ENCODE data around the gene CACNA1E. TPM values are rescaled to one million over a fixed set of nuclear protein-coding genes. Genes with fewer than 3 reads are reported as not detected.
"Not testable (repeated sequence)": the region's sequence is repeated elsewhere in the genome, so short reads cannot be mapped to it uniquely, and the experiment has no call there.

Gene CACNA1E
- polyA plus RNA-seq, 3 donors: 0.01 to 0.10 TPM; not detected in 1

DNA sequence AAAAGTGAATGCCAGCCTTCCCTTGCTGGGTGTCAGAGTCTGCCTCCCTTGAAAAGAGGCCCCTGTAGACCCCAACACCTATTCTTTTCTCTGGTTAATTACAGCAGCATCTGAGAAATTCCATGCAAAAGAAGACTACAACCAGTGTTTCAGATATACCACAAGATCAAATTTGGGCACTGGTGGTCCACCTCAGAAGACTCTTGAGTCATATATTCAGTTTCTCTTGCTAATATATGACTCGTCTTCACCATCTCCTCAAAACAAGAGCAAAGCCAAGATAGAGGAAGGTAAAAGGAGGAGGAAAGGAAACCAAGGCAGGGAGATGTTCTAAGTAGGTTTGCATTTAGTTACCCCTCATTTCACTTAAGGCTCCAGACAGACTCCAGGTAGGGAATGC, 318.3 kb downstream of the CACNA1E start:
- 33 to 59% (median 38%) methylated on average over 1 of the region's 1 CpG for WGBS, 3 donors
- no peak overlapping the region for H3K27ac ChIP-seq (ENCODE audit: low read depth, low read length)

DNA sequence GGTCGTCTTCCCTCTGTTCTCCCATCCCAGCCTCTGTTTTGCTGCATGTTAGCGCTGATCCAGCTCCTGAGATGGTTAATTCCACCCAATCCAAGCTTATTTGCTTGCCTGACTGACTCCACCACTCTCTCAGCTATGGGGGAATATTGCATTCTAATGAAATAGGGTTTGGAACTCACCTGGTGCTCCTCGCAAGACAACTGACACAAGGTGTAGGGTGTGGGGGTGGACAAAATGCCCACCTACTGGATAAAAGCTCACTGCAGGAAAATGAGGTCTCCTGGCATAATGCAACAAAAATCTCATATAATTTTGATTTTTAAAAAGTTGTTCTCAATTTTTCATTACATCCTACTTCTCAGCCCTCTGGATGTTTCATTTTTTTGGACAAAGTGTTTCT, 319.1 kb downstream of the CACNA1E start:
- H3K27ac ChIP-seq (ENCODE audit: low read depth, low read length): no peak overlapping the region
- WGBS, 3 donors: 78 to 90% (median 81%) methylated on average over 3 of the region's 3 CpGs

DNA sequence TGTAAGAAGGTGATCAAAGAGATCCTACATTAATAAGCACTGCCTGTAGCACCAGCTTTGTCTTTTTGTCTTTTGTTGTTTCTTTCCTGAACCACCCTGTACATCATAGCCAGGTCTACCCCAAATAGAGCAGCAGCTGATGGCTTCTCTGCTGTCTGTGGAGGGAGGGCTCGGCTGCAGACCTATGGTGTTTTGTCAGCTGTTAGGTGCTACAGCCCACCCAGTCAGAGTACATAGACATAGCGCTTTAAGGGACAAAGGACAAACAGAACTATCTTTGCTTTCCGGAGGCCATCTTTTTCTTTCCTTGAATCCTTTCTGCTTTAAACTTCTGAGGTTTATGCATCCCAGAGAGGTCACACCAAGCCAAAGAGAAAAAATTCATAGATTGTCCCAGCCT, 320.1 kb downstream of the CACNA1E start:
- H3K27ac ChIP-seq (ENCODE audit: low read depth, low read length): no peak overlapping the region
- WGBS, 3 donors: 54 to 84% (median 75%) methylated on average over 3 of the region's 3 CpGs

DNA sequence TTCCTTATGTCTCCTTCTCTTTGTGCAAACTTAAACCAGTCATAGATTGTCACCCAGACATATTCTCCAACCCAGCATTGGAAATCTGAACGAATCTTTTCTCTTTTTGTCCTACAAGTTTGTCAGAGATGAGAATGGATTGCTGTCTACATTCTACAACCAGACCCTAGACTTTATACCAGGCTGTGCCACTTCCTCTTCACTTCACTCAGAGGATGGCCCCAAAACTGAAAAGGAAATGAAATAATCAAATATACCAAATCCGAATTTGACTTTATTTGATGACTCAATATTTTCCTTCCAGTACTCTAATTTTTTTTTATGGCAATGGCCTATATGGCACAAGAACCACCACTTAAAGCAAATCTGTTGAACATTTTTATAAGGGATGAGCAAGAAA, 321.7 kb downstream of the CACNA1E start:
- H3K27ac ChIP-seq (ENCODE audit: low read depth, low read length): no peak overlapping the region
- 55 to 68% (median 66%) methylated on average over 2 of the region's 2 CpGs for WGBS, 3 donors

DNA sequence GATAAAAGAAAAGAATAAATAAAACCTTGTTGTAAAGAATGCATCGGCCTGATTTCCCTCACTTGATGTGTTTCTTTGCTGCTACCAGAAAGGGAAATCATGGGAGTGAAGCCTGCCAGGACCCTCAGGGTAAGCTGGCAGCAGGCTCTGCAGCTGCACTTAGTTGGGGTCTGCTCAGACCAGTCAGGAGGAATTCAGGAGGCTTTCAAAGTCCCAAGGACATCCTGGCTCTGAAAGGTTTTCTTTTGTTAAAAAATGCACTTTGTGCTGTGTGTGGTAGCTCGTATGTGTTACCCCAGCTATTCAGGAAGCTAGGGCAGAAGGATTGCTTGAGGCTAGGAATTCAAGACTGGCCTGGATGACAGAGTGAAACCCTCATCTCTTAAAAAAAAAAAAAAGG, 323.4 kb downstream of the CACNA1E start:
- WGBS, 3 donors: 67 to 72% (median 70%) methylated on average over 2 of the region's 2 CpGs
- no peak overlapping the region for H3K27ac ChIP-seq (ENCODE audit: low read depth, low read length)

DNA sequence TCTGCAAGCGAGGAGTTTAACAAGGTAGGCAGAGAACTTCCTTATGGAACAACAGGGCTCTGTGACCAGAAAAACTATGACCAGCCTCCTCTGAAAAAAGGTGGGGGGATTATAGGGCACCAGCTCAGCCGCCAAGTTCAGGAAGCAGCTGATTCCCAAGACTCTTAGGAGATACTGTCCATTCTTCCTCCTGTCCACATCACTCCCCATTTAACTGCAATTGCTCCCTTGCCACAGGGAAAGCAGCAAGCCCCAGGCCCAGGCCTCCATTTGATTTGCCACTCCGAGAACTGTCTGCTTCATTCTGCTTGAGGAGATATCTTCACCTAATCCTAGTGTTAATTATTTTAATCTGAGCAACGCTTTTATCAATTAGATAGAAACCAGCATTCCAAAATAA, 323.9 kb downstream of the CACNA1E start:
- 74 to 75% (median 74%) methylated on average over 4 of the region's 4 CpGs for WGBS, 3 donors
- H3K27ac ChIP-seq (ENCODE audit: low read depth, low read length): no peak overlapping the region

DNA sequence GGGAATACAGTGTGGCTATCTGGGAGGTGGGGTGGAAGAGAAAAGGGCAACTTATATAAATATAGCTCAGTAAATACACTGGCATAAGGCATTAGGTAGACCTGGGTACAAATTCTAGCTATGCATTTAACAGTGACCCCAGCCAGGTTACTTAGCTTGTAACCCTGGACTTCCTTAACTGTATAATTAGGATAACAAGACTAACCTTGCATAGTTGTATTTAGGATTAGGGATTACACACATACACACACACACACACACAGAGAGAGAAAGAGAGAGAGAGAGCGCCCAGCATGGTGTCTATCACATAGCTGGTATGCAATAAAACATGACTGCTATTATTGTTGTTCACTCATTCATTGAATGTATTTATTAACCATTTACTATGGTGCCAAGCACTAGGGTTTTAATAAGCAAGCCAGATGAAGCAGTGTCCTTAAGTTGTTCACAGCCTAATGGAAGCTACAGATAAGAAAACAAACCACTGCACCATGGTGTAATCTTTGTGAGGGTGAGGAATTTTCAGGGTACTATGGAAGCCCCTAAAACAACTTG, 326.8 kb downstream of the CACNA1E start:
- no peak overlapping the region for H3K27ac ChIP-seq (ENCODE audit: low read depth, low read length)
- 76 to 94% (median 91%) methylated on average over 1 of the region's 1 CpG for WGBS, 3 donors

DNA sequence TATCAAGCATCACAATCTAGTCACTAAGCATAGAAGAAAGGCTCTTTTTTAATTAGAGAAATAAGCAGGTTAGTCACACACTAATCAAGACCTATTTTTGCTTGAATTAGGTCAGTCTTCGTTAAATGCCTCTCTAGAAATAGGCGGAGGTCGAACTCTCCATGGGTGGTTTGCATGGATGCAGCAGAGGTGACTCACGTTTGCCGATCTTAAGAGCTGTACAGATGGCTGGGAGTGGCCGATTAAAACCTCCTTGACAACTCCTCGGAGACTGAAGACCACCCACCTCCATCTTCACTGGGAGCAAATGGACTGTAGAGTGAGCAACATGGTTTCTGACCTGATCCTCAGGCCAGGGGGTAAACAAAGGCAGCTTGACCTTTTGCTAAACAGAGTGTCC, 328.9 kb downstream of the CACNA1E start:
- 70 to 80% (median 74%) methylated on average over 7 of the region's 7 CpGs for WGBS, 3 donors
- no peak overlapping the region for H3K27ac ChIP-seq (ENCODE audit: low read depth, low read length)

DNA sequence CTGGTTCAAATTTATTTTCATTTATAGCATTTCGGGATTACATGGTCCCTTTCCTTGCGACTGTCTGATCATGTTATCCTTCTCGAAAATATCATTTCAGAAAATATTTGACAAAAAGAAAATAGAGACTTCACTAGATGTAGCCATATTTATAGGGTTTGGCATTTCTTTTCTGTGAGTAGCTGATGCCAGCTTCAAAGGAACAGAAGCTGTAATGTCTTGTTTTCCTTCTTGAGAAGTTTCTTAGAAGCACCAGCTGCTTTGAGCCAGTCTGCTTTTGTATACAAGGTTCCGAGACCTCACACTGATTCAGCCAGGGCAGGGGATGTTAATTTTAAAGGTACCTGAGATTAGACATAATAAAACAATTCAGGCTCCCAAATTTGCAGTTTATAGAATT, 329.9 kb downstream of the CACNA1E start:
- WGBS, 3 donors: 69 to 83% (median 83%) methylated on average over 4 of the region's 4 CpGs

DNA sequence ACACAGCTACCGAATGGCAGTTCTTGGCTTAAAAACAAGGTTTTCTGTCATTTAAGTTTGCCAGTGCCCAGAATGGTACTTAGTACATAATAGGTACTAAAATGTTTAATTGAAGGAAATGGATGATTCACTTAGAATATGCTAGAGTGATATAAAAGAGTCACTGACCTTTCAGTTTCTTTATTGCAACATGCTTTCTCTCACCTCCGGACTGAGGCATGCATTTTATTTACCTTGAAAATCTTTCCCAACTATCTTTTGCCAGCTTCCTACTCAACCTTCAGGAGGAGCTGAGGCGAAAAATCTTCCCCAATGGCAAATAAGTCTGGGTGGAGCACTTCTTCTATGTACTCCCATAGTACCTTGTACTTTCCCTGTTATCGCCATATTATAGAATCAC, 333.3 kb downstream of the CACNA1E start:
- WGBS, 3 donors: 79 to 85% (median 79%) methylated on average over 4 of the region's 4 CpGs
- no peak overlapping the region for H3K27ac ChIP-seq (ENCODE audit: low read depth, low read length)

More for the DNA sequence above, 329.9 kb downstream of the CACNA1E start:
- H3K27ac ChIP-seq (ENCODE audit: low read depth, low read length): no peak overlapping the region

DNA sequence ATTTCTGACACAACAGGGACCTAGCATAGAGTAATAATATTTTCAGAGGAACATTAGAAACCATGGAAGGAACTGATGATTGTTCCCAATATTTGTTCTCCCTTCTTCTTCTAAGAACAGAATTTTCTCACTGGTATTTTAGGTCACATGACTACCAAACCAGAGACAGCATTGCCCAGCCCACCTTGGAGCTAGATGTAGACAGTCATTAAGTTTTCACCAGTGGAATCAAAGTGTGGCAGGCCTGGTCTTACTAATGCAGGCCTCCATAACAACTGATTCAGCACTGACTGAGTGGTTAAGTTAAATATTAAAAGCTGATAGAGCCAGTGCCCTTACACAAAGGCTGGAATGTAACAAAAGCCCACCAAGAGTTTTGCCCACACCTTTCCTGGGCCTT, 333.8 kb downstream of the CACNA1E start:
- H3K27ac ChIP-seq (ENCODE audit: low read depth, low read length): no peak overlapping the region

DNA sequence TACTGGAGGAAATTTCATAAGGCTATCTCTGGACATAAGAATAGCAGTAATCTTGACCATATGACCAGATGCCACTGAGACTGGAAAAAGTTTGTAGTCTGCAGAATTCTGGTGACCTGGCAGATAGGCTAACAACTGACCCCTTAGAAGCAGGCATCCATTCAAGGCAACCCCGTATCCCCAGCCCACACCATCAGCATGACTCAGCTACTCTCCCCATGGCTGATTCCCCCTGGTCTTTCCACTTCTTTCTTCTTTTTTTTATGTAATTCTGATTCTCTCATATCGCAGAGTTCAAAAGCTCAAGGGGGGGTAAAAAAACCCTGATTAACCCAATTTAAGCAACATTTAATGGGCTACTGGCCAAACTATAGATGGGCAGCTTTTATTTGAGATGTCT, 335.1 kb downstream of the CACNA1E start:
- H3K27ac ChIP-seq (ENCODE audit: low read depth, low read length): no peak overlapping the region
- WGBS, 3 donors: 70 to 75% (median 74%) methylated on average over 2 of the region's 2 CpGs

DNA sequence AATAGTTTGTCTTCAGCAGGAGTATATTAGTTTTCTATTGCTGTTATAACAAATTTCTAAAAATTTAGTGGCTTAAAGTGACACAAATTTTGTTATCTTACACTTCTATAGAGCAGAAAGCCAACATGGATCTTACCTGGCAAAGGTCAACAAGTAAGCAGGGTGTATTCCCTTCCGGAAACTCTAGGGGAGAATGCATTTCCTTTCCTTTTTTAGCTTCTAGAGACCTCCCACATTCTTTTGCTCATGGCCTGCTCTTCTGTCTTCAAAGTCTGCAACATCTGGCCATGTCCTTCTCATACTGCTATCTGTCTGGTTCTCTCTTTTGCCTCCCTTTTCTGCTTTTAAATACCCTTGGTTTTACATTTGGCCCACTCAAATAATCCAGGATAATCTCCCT, 335.6 kb downstream of the CACNA1E start:
- no peak overlapping the region for H3K27ac ChIP-seq (ENCODE audit: low read depth, low read length)
- 68 to 79% (median 71%) methylated on average over 1 of the region's 1 CpG for WGBS, 3 donors

DNA sequence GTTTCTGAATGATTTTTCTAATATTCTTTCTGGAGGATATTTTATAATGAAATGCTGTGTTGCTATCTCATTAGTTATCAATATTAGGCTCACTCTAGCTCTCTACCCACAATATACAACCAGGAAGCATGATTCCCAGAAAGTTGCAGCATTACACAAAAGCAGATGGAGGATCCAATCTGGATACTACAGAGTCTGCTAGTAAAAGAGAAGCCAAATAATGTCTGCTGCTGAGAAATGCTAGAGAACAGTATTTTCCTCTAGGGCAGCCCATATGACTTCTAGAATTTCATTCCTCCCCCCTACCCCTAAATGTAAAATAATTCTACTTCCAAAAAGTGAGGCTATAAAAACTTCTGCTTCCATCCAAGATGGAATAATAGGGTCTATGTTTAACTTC, 338.4 kb downstream of the CACNA1E start:
- H3K27ac ChIP-seq (ENCODE audit: low read depth, low read length): no peak overlapping the region

DNA sequence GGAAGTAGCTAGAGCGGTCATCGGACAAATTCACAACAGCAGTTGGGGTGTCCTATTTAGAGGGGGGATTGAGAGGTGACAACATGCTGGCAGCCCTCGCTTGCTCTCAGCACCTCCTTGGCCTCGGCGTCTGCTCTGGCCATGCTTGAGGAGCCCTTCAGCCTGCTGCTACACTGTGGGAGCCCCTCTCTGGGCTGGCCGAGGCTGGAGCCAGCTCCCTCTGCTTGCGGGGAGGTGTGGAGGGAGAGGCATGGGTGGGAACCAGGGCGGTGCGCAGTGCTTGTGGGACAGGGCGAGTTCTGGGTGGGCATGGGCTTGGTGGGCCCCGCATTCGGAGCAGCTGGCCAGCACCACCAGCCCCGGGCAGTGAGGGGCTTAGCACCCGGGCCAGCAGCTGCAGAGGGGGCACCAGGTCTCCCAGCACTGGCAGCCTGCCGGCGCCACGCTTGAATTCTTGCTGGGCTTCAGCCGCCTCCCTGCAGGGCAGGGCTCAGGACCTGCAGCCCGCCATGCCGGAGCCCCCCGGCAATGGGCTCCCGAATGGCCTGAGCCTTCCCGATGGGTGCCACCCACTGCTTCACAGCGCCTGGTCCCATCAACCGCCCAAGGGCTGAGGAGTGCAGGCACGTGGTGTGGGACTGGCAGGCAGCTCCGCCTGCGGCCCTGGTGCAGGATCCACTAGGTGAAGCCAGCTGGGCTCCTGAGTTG, 349.0 kb downstream of the CACNA1E start:
- 94 to 96% (median 94%) methylated on average over 26 to 28 of the region's 28 CpGs for WGBS, 3 donors
- H3K27ac ChIP-seq (ENCODE audit: low read depth, low read length): not testable (repeated sequence)

DNA sequence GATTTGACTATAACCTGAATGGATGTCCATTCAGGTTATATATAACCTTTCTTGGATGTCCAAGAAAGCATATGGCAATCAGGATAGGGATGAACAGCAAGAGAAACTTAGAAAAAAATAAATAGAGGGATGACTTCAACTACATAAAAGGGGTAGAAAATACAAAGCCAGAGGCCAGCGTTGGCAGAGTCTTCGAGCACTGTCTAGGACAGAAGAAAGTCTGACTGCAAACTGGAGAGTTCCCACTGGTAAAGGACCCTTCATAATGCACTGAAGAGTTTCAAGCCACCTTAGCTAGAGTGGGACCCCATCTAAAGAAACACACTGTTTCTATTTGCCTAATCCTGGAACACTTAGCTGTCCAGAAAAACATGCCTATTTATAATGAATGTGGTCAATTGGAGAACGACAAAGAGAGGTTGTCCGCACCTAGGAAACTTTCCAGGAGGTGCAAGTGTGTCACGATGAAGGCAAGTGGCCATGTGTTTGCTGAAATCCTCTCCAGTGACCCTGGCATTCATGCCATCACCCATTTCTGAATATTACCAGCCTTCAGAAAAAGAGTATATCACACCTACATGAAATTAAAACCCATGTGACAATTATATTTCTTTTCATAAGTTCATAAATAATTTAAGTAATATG, 362.8 kb downstream of the CACNA1E start:
- 72 to 90% (median 83%) methylated on average over 5 of the region's 5 CpGs for WGBS, 3 donors
- no peak overlapping the region for H3K27ac ChIP-seq (ENCODE audit: low read depth, low read length)

DNA sequence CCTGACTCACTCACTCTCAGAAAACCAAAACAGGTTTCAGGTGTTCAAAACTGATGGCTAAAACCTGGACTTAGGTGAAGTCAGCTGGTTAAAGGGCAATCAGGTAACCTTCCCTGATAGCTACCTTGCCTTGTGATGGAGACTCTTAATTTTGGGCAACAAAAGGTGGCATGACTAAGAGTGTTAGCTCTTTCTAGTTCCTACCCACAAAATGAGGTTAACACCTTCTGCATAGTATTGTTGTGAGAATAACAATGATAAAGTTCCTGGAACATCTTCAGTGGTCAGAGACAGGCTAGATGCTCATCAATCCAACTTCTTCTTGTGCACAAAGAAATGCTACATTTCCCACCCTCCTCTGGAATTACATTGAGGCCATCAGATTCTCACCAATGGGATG, 363.4 kb downstream of the CACNA1E start:
- H3K27ac ChIP-seq (ENCODE audit: low read depth, low read length): no peak overlapping the region

DNA sequence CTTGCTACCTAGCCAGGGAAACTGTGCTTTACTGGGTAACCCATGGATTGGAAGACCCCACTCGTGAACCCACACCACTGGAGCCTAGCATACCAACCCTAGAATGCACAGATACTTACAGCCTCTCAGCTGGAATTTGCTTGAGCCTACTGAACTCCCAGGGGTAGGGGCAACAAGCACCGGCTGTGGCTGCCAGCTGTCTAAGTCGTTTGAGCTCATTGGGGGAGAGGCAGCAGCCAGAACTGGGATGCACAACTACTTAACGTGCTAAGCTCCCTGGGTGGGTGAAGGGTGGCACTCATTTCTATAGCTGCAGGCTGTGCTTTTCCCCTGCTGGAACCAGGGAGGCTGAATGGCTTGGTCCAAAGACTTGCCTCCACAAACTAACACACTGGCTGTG, 365.8 kb downstream of the CACNA1E start:
- H3K27ac ChIP-seq (ENCODE audit: low read depth, low read length): no peak overlapping the region
- WGBS, 3 donors: 63 to 71% (median 64%) methylated on average over 4 of the region's 4 CpGs

DNA sequence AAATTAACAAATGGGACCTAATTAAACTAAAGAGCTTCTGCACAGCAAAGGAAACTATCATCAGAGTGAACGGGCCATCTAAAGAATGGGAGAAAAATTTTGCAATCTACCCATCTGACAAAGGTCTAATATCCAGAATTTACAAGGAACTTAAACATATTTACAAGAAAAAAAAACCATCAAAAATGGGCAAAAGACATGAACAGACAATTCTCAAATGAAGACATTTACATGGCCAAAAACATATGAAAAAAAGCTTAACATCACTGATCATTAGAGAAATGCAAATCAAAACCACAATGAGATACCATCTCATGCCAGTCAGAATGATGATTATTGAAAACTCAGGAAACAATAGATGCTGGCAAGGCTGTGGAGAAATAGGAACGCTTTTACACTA, 370.9 kb downstream of the CACNA1E start:
- 52 to 82% (median 82%) methylated on average over 2 of the region's 2 CpGs for WGBS, 3 donors
- H3K27ac ChIP-seq (ENCODE audit: low read depth, low read length): not testable (repeated sequence)

DNA sequence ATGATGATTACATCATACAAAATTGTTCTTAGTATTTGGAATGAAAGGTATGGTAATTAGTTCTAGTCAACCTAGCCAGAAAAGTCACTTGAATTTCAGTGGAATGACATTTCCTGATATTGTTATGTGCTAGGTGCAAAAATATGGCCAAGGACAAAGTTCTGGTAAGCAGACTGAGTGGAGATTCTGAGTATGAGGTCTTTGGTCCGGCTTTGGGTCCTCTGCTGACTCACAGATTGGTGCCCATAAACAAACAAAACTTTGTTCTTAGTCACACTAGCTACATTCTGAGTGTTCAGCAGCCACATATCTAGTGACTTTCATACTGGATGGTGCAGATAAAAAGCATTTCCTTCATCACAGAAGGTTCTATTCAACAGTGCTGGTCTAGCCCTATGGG, 372.1 kb downstream of the CACNA1E start:
- 65 to 75% (median 70%) methylated on average over 1 of the region's 1 CpG for WGBS, 3 donors
- H3K27ac ChIP-seq (ENCODE audit: low read depth, low read length): no peak overlapping the region

Measured in adipose tissue (tissue), 3 donors.